ENCODE results near the gene RSAD1. TPM values are rescaled to one million over a fixed set of nuclear protein-coding genes. Genes with fewer than 3 reads are reported as not detected.

RSAD1 gene
- total and polyA plus RNA-seq, 10 of the 15 experiments (the other 5 are each of a cell fraction or from before 2014, with no cell fraction given) = 2.5 to 28.1 (median 22.6) TPM

GRCh38 chr17:50498021-50498874 is 19.6 kb downstream of the RSAD1 start (continued):
- TF ChIP-seq ELK1 (IDR thresholded peaks at IDR 0.05; ENCODE audit: low read depth, low read length) (no peak), DPF2 (IDR thresholded peaks at IDR 0.05) (no peak), CEBPZ (IDR thresholded peaks at IDR 0.05; ENCODE audit: low read depth, low read length) (no peak), USF1 (IDR thresholded peaks at IDR 0.05; ENCODE audit: borderline replicate concordance, extremely low read length, insufficient read depth, low read depth, low read length) (no peak), ASH2L (IDR thresholded peaks at IDR 0.05; ENCODE audit: borderline replicate concordance, low read depth) (no peak)

DNA sequence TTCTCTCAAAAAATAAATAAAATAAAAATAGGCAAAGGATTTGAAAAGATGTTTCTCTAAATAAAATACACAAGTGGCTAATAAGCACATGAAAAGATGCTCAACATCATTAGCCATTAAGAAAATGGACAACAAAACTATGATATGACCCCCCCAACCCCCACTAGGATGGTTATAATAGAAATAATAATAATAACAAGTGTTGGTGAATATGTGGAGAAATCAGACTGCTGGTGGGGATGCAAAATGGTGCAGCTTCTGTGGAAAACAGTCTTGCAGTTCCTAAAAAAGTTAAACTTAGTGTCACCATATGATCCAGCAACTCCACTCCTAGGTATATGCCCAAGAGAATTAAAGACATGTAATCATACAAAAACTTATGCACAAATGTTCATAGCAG is 20.6 kb downstream of the RSAD1 start:
- H3K4me3 ChIP-seq = no peak overlapping the region
- no peak for FAIRE-seq
- no TSS peak for BruUV-seq (replicated peaks)
- ATAC-seq = no peak
- H3K9me3 ChIP-seq (replicated peaks; ENCODE audit: control insufficient read depth, insufficient read depth, low read length) = no peaks in the 10 kb centered on the region
- H3K79me2 ChIP-seq (ENCODE audit: control insufficient read depth, insufficient read depth, low read length) = no peaks in the 10 kb centered on the region
- ChIA-PET CTCF (interaction anchor here (1.2 kb wide), 1 partner anchor 13 kb away, joined by 3 read pairs; no protein-coding TSS in a partner anchor), POLR2A (no interaction called here), SMC1A (ENCODE audit: uncharacterized antibody, unreplicated experiment) (no interaction called here), RAD21 (ENCODE audit: unreplicated experiment) (interaction anchor here (0.6 kb wide), 1 partner anchor 16 kb away, joined by 3 read pairs; no protein-coding TSS in a partner anchor)
- no peak for DNase-seq (ENCODE audit: low read depth, low spot score)
- no peaks in the 10 kb centered on the region for H3K4me1 ChIP-seq (ENCODE audit: control insufficient read depth, insufficient read depth, low read length)
- no peak overlapping the region for H3K9ac ChIP-seq (ENCODE audit: control insufficient read depth, insufficient read depth, low read length)
- H3K4me2 ChIP-seq (ENCODE audit: control insufficient read depth, insufficient read depth) = no peak overlapping the region
- in situ Hi-C loops (cut with MboI) (no loop called here), intact Hi-C loops (cut with micrococcal nuclease; ENCODE audit: unreplicated experiment) (no loop called here)
- H3K36me3 ChIP-seq (ENCODE audit: control insufficient read depth in 2 of 2, insufficient read depth in 2 of 2, low read length in 1 of 2) = no peaks in the 10 kb centered on the region
- H3K27ac ChIP-seq (ENCODE audit: control insufficient read depth, insufficient read depth) = no peak overlapping the region
- no peaks in the 10 kb centered on the region for H3K27me3 ChIP-seq (replicated peaks in 1 of 2; ENCODE audit: control insufficient read depth in 2 of 2, insufficient read depth in 2 of 2, low read length in 1 of 2)
- H2AFZ ChIP-seq (ENCODE audit: control insufficient read depth, low read depth, low read length) = no peak overlapping the region
- H4K20me1 ChIP-seq (ENCODE audit: control insufficient read depth, insufficient read depth) = no peaks in the 10 kb centered on the region
- TF ChIP-seq IRF4 (IDR thresholded peaks at IDR 0.05; ENCODE audit: low read depth, low read length) (no peak), MYC (IDR thresholded peaks at IDR 0.05; ENCODE audit: insufficient read depth, insufficient read length, insufficient replicate concordance, low read length, severe bottlenecking) (no peak), POLR2A (IDR thresholded peaks at IDR 0.05; ENCODE audit: low read depth, low read length) (no peak), SIN3A (IDR thresholded peaks at IDR 0.05; ENCODE audit: low read depth, low read length) (no peak), EZH2 (IDR thresholded peaks at IDR 0.05; ENCODE audit: borderline replicate concordance, control insufficient read depth, low read depth, low read length) (no peak), NR2C1 (IDR thresholded peaks at IDR 0.05) (no peak), POU2F2 (IDR thresholded peaks at IDR 0.05; ENCODE audit: borderline replicate concordance, low read depth, low read length) (no peak), NRF1 (conservative IDR thresholded peaks at IDR 0.05; ENCODE audit: low read depth, low read length) (no peak), FOXK2 (IDR thresholded peaks at IDR 0.05) (no peak), ATF7 (IDR thresholded peaks at IDR 0.05; ENCODE audit: low read depth) (no peak), FOS (IDR thresholded peaks at IDR 0.05; ENCODE audit: borderline replicate concordance, extremely low read depth, insufficient read length) (no peak), RUNX3 (IDR thresholded peaks at IDR 0.05; ENCODE audit: low read length) (no peak), RBBP5 (conservative IDR thresholded peaks at IDR 0.05) (no peak), HDAC6 (IDR thresholded peaks at IDR 0.05; ENCODE audit: unreplicated experiment) (no peak)

Data from GM12878 (cell line).